ENCODE measurements around the gene C1orf185.

DNA sequence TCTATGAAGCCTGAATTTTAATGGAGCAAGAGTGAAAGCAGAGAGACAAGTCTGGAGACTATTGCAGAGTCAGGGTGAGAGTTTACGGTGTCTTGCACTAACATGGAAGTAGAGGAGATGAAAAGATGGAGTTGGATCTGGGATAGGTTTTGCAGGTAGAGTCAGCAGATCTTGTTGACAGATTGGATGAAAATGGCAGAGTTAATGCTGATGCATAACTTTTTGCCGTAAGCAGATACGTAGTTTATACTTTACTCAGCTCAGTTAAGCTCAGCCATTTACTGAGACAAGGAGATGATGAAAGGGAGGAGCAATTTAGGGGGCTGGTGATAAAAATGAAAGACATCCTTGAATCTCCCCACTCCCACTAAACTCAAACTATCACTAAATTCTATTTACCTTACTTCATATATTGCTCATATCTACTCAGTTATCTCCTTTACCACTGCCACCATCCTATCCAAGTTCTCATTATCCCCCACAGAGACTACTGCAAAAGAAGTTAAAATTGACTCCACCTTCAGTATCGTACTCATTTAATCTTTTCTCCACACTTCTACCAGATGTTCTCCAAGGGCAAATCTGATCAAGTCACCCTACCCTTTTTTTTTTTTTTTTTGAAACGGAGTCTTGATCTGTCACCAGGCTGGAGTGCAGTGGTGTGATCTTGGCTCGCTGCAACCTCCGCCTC lies 13.8 kb downstream of the C1orf185 start:
- TF ChIP-seq, protein P1, sequence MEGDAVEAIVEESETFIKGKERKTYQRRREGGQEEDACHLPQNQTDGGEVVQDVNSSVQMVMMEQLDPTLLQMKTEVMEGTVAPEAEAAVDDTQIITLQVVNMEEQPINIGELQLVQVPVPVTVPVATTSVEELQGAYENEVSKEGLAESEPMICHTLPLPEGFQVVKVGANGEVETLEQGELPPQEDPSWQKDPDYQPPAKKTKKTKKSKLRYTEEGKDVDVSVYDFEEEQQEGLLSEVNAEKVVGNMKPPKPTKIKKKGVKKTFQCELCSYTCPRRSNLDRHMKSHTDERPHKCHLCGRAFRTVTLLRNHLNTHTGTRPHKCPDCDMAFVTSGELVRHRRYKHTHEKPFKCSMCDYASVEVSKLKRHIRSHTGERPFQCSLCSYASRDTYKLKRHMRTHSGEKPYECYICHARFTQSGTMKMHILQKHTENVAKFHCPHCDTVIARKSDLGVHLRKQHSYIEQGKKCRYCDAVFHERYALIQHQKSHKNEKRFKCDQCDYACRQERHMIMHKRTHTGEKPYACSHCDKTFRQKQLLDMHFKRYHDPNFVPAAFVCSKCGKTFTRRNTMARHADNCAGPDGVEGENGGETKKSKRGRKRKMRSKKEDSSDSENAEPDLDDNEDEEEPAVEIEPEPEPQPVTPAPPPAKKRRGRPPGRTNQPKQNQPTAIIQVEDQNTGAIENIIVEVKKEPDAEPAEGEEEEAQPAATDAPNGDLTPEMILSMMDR (IDR thresholded peaks at IDR 0.05; ENCODE audit: low read depth, low read length) = no peak
- no peak for TF ChIP-seq EZH2phosphoT487 (IDR thresholded peaks at IDR 0.05; ENCODE audit: low read depth)

All from OCI-LY3 (cell line).